Measurements from ENCODE around the gene CYP4F3.

CYP4F3 gene

GRCh38 chr19:15635016-15635805, 5.5 kb upstream of the CYP4F3 start:
- Mint-ChIP-seq H3K36me3 (ENCODE audit: low read depth) (no peaks in the 10 kb centered on the region), H3K9me3 (peaks cover 40% of the 10 kb centered on the region), H3K27me3 (ENCODE audit: low read depth) (no peaks in the 10 kb centered on the region), H3K4me1 (no peaks in the 10 kb centered on the region), H3K4me3 (no peak overlapping the region), H3K27ac (no peak overlapping the region)
- no peak for TF ChIP-seq CTCF (IDR thresholded peaks at IDR 0.05; ENCODE audit: unreplicated experiment in 3 of 3)

- Mint-ChIP-seq H3K9me3 (peaks cover 42% of the 10 kb centered on the region), H3K4me1 (no peaks in the 10 kb centered on the region), H3K27ac (no peak overlapping the region), H3K27me3 (ENCODE audit: low read depth) (no peaks in the 10 kb centered on the region), H3K36me3 (ENCODE audit: low read depth) (no peaks in the 10 kb centered on the region), H3K4me3 (no peak overlapping the region)
- no peak for TF ChIP-seq CTCF (IDR thresholded peaks at IDR 0.05; ENCODE audit: unreplicated experiment in 3 of 3)
Measured at GRCh38 chr19:15636026-15636425, 4.7 kb upstream of the CYP4F3 start.

GRCh38 chr19:15639596-15639995, 1.1 kb upstream of the CYP4F3 start:
- Mint-ChIP-seq H3K27me3 (ENCODE audit: low read depth) (no peaks in the 10 kb centered on the region), H3K4me3 (no peak overlapping the region), H3K27ac (no peak overlapping the region), H3K36me3 (ENCODE audit: low read depth) (no peaks in the 10 kb centered on the region), H3K9me3 (peaks cover 58% of the 10 kb centered on the region), H3K4me1 (no peaks in the 10 kb centered on the region)
- TF ChIP-seq CTCF (IDR thresholded peaks at IDR 0.05; ENCODE audit: unreplicated experiment in 3 of 3) = no peak

GRCh38 chr19:15640904-15641597, 354 bp downstream of the CYP4F3 start:
- no peaks in the 10 kb centered on the region for H3K27me3 Mint-ChIP-seq (ENCODE audit: low read depth)
- H3K27ac Mint-ChIP-seq = no peak overlapping the region
- H3K36me3 Mint-ChIP-seq (ENCODE audit: low read depth) = no peaks in the 10 kb centered on the region
- H3K9me3 Mint-ChIP-seq = peaks cover 59% of the 10 kb centered on the region
- no peaks in the 10 kb centered on the region for H3K4me1 Mint-ChIP-seq
- no peak for TF ChIP-seq CTCF (IDR thresholded peaks at IDR 0.05; ENCODE audit: unreplicated experiment in 3 of 3)
- H3K4me3 Mint-ChIP-seq = no peak overlapping the region

- peaks cover 63% of the 10 kb centered on the region for H3K9me3 Mint-ChIP-seq
- H3K27me3 Mint-ChIP-seq (ENCODE audit: low read depth) = no peaks in the 10 kb centered on the region
- H3K36me3 Mint-ChIP-seq (ENCODE audit: low read depth) = no peaks in the 10 kb centered on the region
- H3K4me1 Mint-ChIP-seq = no peaks in the 10 kb centered on the region
- no peak overlapping the region for H3K27ac Mint-ChIP-seq
- H3K4me3 Mint-ChIP-seq = no peak overlapping the region
- no peak for TF ChIP-seq CTCF (IDR thresholded peaks at IDR 0.05; ENCODE audit: unreplicated experiment in 3 of 3)
Measured at GRCh38 chr19:15641901-15642491, 1.3 kb downstream of the CYP4F3 start.

All from nephron (organoid).